BLaER1 treated with 17β-estradiol and CSF1 and Interleukin-3, amounts not matched to agents 10 nM and 100 nM (cell line): ENCODE data around the gene PRR33.
A peak's percentile ranks its signal among the peaks of the same experiment; 100 is the strongest.

Experiments
- H3K27ac ChIP-seq, 11 experiments: shearing (Covaris generic); formaldehyde crosslinking; 2 replicates each; pipeline ENCODE4 v1.8.1; 2022
- H3K27me3 ChIP-seq, 11 experiments: shearing (Covaris generic); formaldehyde crosslinking; 2 replicates each; pipeline ENCODE4 v1.8.1; 2022
- H3K36me3 ChIP-seq, 11 experiments: shearing (Covaris generic); formaldehyde crosslinking; 2 replicates each; pipeline ENCODE4 v1.8.1; 2022
- H3K4me1 ChIP-seq, 10 experiments: shearing (Covaris generic); formaldehyde crosslinking; 2 replicates each; pipeline ENCODE4 v1.8.1; 2022
- H3K4me2 ChIP-seq, 11 experiments: shearing (Covaris generic); formaldehyde crosslinking; 2 replicates each; pipeline ENCODE4 v1.8.1; 2022
- H3K4me3 ChIP-seq, 10 experiments: shearing (Covaris generic); formaldehyde crosslinking; 2 replicates each; pipeline ENCODE4 v1.8.1; 2022
- H3K9ac ChIP-seq, 11 experiments: shearing (Covaris generic); formaldehyde crosslinking; 2 replicates each; pipeline ENCODE4 v1.8.1; 2022
- H3K9me3 ChIP-seq, 11 experiments: shearing (Covaris generic); formaldehyde crosslinking; replicated peaks in 1 of 11; 2 replicates each; pipeline ENCODE4 v1.8.1; 2022
- H4K20me1 ChIP-seq, 11 experiments: shearing (Covaris generic); formaldehyde crosslinking; 2 replicates each; pipeline ENCODE4 v1.8.1; 2022
- Cebpa-rat ChIP-seq, 11 experiments: shearing (Covaris generic); IDR thresholded peaks; 2 replicates each; pipeline ENCODE4 v1.8.1; 2022

The PRR33 gene

DNA sequence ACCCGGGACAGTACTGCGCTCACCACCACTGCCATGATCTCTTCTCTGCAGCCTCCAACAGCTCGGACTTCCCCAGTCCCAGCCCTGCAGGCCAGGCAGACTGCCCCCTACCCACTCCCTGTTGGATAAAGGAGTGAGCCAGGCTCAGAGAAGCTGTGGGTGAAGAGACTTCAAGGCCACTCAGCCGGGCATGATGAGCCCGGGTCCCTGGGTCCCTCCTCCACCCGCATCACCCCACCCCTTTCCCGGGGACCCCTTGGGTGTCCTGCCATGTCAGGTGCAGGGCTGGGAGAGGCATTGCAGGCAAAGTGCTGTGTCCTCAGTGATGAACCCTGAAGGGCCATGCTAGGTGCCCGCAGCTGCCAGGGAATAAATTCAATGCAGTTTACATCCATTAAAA lies 24.3 kb downstream of the PRR33 start:
- TF ChIP-seq Cebpa-rat (IDR thresholded peaks at IDR 0.05) = no peak
- Histone ChIP-seq H3K9ac (no peak overlapping the region), H3K4me1 (peaks cover 51 to 89% (median 69%) of the 10 kb centered on the region in 10 experiments), H3K4me2 (peak overlapping the region in 4 of 11 experiments; percentile 9 to 48 (median 44); a peak in 6 of 22 replicates), H3K27ac (no peak overlapping the region), H4K20me1 (peaks cover 36 to 97% (median 55%) of the 10 kb centered on the region in 11 experiments; a peak in 20 of 22 replicates), H3K27me3 (peaks cover 59 to 97% (median 80%) of the 10 kb centered on the region in 11 experiments), H3K9me3 (no peaks in the 10 kb centered on the region), H3K36me3 (no peaks in the 10 kb centered on the region), H3K4me3 (no peak overlapping the region)

DNA sequence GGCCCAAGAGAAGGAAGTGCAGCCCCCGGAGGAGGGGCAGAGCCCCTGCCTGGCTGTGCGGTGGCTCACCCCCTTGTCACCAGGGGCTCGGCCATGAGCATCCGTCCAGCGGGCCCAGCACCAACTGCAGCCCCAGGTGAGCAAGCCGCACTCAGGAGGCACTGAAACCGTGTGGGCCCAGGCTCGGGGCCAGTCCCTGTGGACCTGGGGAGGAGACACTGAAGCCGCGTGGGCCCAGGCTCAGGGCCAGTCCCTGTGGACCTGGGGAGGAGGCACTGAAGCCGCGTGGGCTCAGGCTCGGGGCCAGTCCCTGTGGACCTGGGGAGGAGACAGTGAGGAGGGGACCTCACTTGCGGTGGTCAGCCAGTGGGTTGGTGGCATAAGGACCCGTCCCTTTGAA lies 24.9 kb downstream of the PRR33 start:
- Histone ChIP-seq H3K9me3 (no peaks in the 10 kb centered on the region), H4K20me1 (peaks cover 36 to 92% (median 54%) of the 10 kb centered on the region in 11 experiments; a peak in 20 of 22 replicates)

DNA sequence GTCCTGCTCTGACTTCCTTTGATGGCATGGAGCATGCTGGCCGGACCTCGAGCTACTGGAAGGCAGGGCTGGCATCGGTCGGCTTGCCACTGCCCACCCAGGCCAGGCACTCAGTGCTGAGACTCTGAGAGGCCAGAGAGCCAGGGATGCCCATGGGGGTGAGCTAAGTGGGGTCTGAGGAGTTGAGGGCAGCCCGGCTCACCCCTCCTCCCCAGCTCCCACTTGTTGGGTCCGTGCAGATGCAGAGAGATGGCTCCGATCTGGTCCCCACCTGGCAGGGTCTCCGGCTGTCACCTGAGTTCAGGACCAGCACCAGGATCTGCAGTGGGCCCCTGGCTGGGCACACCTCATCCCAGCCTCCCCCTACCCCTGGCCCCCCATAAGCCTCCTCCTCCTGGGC lies 25.5 kb downstream of the PRR33 start:
- TF ChIP-seq Cebpa-rat (IDR thresholded peaks at IDR 0.05) = no peak
- Histone ChIP-seq H3K4me1 (peaks cover 47 to 80% (median 64%) of the 10 kb centered on the region in 10 experiments), H3K4me2 (peak overlapping the region in 2 of 11 experiments; percentile 44 to 48; a peak in 1 of 22 replicates), H3K36me3 (no peaks in the 10 kb centered on the region), H3K27ac (no peak overlapping the region), H3K9me3 (no peaks in the 10 kb centered on the region), H3K9ac (no peak overlapping the region), H3K4me3 (no peak overlapping the region), H4K20me1 (peaks cover 31 to 87% (median 50%) of the 10 kb centered on the region in 11 experiments; a peak in 20 of 22 replicates), H3K27me3 (peaks cover 58 to 92% (median 83%) of the 10 kb centered on the region in 11 experiments)

More for the DNA sequence above, 24.9 kb downstream of the PRR33 start:
- Histone ChIP-seq H3K36me3 (no peaks in the 10 kb centered on the region), H3K27me3 (peaks cover 59 to 97% (median 86%) of the 10 kb centered on the region in 11 experiments), H3K4me2 (peak overlapping the region in 6 of 11 experiments; percentile 3 to 48 (median 36); a peak in 8 of 22 replicates), H3K27ac (no peak overlapping the region), H3K4me3 (no peak overlapping the region), H3K4me1 (peaks cover 51 to 84% (median 68%) of the 10 kb centered on the region in 10 experiments), H3K9ac (no peak overlapping the region)
- TF ChIP-seq Cebpa-rat (IDR thresholded peaks at IDR 0.05) = no peak

DNA sequence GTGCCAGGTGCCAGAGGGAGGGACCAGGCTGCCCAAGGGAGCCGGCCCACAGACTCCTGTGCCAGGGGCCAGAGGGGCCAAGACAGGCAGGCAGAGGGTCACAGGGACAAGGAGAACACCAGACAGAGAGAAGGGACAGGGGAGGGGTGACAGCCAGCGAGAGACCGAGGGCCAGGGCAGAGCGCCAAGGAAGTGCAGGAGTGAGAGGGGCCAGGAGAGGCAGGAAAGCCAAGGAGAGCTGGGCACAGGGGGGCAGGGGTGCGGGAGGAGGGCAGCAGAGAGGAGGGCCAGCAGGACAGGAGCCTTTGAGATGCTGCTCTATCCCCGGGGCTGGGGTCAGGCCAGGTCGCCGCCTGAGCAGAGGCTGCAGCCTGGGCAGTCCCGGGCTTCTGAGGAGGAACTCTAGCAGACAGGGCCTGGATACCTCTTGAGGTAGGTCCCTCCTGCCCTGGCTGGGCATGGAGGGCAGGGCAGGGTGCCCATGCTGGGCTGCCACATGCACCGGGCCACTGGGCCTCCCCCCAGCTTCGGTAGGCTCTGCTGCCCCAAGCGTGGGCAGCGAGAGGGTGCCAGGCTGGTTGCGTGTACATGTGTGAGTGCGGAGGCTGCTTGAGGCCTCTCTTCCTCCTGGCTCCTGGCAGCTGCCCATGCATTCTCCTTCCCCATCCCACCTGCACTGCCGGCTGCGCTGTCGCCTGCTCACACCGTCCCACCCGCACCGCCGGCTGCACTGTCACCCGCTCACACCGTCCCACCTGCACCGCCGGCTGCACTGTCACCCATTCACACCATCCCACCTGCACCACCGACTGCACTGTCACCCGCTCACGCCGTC lies 26.6 kb downstream of the PRR33 start:
- Histone ChIP-seq H3K4me3 (no peak overlapping the region), H3K4me2 (peak overlapping the region in 10 of 11 experiments; percentile 16 to 66 (median 44); a peak in 17 of 22 replicates), H3K36me3 (no peaks in the 10 kb centered on the region), H3K9me3 (no peaks in the 10 kb centered on the region), H3K9ac (peak overlapping the region in 2 of 11 experiments; percentile 15 to 32; a peak in 2 of 22 replicates), H3K27me3 (peaks cover 46 to 81% (median 71%) of the 10 kb centered on the region in 11 experiments), H3K27ac (no peak overlapping the region), H4K20me1 (peaks cover 30 to 75% (median 39%) of the 10 kb centered on the region in 11 experiments; a peak in 20 of 22 replicates), H3K4me1 (peaks cover 35 to 68% (median 52%) of the 10 kb centered on the region in 10 experiments)
- no peak for TF ChIP-seq Cebpa-rat (IDR thresholded peaks at IDR 0.05)

DNA sequence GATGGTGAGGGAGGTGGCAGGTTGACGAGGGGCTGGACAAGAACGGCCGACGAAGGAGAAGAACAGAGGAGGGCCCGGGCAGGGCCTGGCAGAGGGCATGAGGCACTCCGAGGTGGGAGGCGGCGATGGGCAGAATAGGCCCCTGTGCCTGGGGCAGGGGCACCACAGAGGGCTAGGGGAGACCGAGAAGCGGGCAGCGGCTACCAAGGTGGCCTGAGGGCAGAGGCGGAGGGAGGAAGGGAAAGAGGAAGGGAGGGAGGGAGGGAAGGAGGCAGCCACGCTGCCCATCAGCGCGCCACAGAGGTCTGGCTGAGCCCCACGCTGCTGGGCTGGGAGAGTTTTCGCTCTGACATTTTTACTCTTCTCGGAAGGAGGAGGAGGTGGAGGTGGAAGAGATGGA lies 27.5 kb downstream of the PRR33 start:
- Histone ChIP-seq H3K36me3 (no peaks in the 10 kb centered on the region), H3K4me3 (no peak overlapping the region), H3K4me1 (peaks cover 27 to 60% (median 44%) of the 10 kb centered on the region in 10 experiments), H3K27me3 (peaks cover 38 to 73% (median 63%) of the 10 kb centered on the region in 11 experiments), H3K4me2 (peak overlapping the region in 5 of 11 experiments; percentile 56 to 66 (median 59); a peak in 11 of 22 replicates), H3K27ac (no peak overlapping the region), H4K20me1 (peaks cover 22 to 68% (median 32%) of the 10 kb centered on the region in 11 experiments; a peak in 18 of 22 replicates), H3K9ac (0 out of 22 replicates have a peak overlapping the region, but pooled peaks of 1 of the 11 experiments have one; percentile 32), H3K9me3 (no peaks in the 10 kb centered on the region)
- TF ChIP-seq Cebpa-rat (IDR thresholded peaks at IDR 0.05) = no peak

DNA sequence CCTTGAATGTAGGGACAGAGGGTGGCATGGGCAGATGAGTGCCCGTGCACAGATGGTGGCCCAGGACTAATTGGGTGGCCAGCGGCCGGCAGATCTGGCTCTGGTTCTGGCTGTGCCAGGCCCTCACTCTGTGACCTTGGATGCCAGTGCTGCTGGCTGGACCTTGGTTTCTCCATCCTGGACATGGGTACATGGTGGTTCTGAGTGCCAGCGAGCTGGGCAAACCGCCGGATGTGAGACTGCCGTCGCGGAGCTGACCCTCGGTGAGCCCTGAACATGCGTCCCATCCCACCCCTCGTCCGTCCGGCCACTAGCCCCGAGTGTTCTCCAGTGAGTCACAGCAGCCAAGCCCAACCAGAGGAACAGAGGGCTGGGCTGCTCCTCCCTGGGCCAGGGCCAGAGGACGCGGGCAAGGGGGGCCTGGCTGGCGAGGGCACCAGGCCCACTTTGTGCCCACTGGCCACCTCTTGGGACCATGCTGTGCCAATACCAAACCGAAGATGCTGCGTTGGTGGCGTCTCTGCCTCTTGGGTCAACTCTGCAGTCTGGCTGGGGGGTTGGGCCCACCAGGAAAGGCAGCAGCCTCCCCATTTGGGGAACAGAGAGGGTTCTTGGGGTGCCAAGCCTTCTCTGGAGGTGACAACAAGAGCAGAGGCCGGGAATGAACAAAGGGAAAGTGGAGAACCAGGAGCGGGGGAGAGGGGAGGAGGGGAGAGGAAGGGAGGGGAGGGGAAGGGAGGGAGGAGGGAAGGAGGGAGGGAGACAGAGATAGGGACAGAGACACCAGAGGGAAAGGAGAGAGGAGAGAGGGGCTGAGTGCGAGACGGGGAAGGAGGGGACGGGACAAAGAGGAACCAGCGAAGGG lies 28.1 kb downstream of the PRR33 start:
- Histone ChIP-seq H3K27me3 (peaks cover 31 to 67% (median 56%) of the 10 kb centered on the region in 11 experiments), H3K9ac (no peak overlapping the region), H3K4me2 (peak overlapping the region in 9 of 11 experiments; percentile 18 to 71 (median 59); a peak in 14 of 22 replicates), H3K9me3 (no peaks in the 10 kb centered on the region), H3K27ac (no peak overlapping the region), H3K4me1 (peaks cover 20 to 53% (median 37%) of the 10 kb centered on the region in 10 experiments), H3K4me3 (no peak overlapping the region), H4K20me1 (peaks cover 16 to 68% (median 30%) of the 10 kb centered on the region in 11 experiments; a peak in 18 of 22 replicates), H3K36me3 (no peaks in the 10 kb centered on the region)
- TF ChIP-seq Cebpa-rat (IDR thresholded peaks at IDR 0.05) = no peak

DNA sequence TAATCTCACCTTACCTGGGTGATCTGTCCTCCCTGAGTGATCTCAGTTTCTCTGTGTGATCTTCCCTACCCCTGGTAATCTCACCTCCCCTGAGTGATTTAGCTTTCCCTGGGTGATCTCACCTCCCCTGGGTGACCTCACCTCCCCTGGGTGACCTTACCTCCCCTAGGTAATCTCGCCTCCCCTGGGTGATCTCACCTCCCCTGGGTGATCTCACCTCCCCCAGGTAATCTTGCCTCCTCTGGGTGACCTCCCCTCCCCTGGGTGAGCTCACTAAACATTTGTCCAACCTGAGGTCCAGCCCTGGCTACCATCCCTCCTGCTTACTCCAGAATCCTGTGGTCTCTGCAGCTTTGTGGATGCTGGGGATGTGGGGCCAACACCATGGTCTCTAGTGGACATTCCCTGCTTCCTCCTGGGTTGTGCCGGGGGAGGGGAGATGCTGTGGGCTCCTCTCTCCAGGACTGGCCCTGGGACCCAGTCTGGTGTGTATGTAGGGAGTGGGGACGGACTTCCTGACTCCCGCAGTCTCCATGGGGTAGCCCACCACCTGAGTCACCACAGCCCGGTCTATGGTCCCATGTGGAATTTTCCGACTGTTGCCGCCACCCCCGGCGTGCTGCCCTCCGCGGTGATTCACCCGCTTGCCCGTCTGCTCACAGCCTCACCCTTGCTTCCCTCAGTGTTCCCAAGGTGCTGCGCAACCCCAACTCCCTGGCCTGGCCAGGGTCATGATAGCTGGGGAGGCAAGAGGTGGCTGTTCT lies 28.9 kb downstream of the PRR33 start:
- Histone ChIP-seq H4K20me1 (peaks cover 8 to 68% (median 22%) of the 10 kb centered on the region in 11 experiments; a peak in 17 of 22 replicates), H3K27ac (no peak overlapping the region), H3K36me3 (no peaks in the 10 kb centered on the region), H3K4me3 (no peak overlapping the region), H3K9me3 (no peaks in the 10 kb centered on the region), H3K9ac (no peak overlapping the region), H3K27me3 (peaks cover 23 to 59% (median 50%) of the 10 kb centered on the region in 11 experiments), H3K4me1 (peaks cover 12 to 49% (median 30%) of the 10 kb centered on the region in 10 experiments), H3K4me2 (peak overlapping the region in 4 of 11 experiments; percentile 59 to 71 (median 66); a peak in 7 of 22 replicates)
- no peak for TF ChIP-seq Cebpa-rat (IDR thresholded peaks at IDR 0.05)
